Dermis microvascular lymphatic vessel endothelial cell (primary cell): ENCODE measurements around the gene MACROD1. TPM values are rescaled to one million over a fixed set of nuclear protein-coding genes. Genes with fewer than 3 reads are reported as not detected.

Experiments
- DNase-seq, 2 donors: peaks; one replicate each; pipeline versions ENCODE4 v3.0.0 to v3.0.0-alpha.2; 2010; ENCODE audit warnings: low read depth in 2 of 2
- total RNA-seq: library from RNA; depleted of rRNA; stranded (reverse); fragments of >200 nt; gene quantifications from 2 replicates; pipeline ENCODE4 v1.2.1, GENCODE V29; 2014

MACROD1 gene
- total RNA-seq, 1 donor from 2014 or later, result 23.1 TPM

- DNase-seq, result no peak
These were observed 149.7 kb downstream of the MACROD1 start for GRCh38 chr11:64015935-64016845.

DNA sequence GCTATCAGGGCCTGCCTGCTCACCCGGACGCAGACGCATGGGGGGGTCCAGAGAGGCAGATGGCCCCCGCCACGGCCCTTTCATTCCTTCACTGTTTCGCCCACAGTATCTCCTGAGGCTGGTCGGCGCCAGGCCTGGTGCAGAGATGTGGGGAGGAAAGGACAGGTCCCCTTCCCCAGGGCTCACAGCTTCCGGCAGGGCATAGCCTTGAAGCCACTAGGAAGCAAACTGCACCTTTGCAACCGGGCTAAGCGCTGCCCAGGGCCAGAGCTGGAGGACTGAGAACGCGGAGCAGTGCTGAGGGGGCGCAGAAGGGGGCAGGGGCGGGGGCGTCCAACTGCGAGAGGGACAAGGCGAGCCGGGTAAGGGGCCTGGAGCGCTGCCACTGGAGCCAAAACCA lies 150.4 kb downstream of the MACROD1 start:
- DNase-seq, result no peak

GRCh38 chr11:64014356-64014755 lies 151.6 kb downstream of the MACROD1 start:
- DNase-seq, result no peak

GRCh38 chr11:64013141-64013896 lies 152.6 kb downstream of the MACROD1 start:
- no peak for DNase-seq

DNA sequence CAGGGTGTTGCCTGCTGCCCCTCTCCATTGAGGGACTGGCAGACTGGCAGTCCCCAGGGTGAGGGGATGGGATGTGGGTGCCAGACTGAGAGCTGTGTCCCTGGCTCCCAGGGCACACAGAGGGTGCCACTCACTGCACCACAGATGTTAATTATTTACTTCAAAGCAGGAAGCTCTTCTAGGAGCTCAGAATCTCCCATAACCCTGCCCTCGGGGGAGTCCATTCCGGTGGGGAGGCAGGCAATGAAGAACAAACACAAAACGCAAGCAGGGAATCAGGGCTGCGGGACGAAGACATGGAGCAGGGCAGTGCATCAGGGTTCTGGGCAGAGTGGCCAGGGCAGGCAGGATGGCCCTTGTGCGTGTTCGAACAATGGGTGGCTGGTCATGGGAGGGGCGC lies 154.5 kb downstream of the MACROD1 start:
- DNase-seq, result no peak

GRCh38 chr11:64010783-64011182 lies 155.1 kb downstream of the MACROD1 start:
- DNase-seq, result no peak

DNA sequence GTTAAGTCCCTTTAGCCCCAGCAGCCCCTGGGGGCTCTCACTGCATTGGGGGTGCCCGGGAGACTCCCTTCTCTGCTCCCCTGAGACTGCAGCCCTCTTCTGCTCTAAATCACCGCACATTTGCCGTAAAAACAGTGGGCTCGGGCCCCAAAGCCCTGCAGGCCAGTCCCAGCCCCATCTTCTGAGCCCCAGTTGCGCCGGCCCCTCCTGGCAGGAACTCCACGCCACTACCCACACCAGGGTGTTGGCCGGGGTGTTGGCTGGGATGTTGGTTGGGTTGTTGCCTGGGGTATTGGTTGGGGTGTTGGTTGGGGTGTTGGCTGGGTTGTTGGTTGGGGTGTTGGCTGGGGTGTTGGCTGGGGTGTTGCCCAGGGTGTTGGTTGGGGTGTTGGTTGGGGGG lies 156.2 kb downstream of the MACROD1 start:
- DNase-seq, result no peak

DNA sequence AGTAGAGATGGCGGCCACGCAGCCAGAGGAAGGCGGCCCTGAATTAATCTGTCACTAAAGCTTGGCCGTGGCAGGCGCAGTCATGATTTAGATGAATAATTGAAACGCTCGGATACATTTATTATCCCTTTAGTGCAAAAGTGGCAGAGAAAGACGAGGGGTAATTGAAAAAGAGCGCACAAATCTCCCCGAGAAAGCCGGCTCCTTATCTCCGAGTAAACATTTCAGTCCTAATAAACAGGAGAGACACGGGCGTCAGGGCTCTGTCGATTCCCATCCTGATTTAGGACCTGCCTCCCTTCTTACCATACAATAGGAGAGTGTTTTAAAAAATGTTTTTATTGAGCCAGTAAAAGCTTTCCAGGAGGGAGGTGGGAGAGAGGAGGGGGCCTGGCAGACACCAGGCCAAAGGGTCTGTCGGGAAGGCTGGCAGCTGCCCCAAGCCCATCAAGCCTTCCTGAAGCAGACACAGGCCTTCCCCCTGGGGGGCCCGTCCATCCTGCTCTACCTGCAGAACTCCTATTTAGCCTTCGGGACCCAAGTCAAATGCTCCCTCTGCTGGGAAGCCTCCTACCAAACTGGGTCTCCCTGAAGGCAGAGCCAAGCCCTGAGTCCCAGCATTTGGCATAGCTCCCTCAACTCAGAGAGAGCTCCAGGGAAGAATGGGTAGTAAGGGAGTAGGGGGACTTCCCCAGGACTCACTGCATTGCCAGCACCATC lies 156.8 kb downstream of the MACROD1 start:
- no peak for DNase-seq

DNA sequence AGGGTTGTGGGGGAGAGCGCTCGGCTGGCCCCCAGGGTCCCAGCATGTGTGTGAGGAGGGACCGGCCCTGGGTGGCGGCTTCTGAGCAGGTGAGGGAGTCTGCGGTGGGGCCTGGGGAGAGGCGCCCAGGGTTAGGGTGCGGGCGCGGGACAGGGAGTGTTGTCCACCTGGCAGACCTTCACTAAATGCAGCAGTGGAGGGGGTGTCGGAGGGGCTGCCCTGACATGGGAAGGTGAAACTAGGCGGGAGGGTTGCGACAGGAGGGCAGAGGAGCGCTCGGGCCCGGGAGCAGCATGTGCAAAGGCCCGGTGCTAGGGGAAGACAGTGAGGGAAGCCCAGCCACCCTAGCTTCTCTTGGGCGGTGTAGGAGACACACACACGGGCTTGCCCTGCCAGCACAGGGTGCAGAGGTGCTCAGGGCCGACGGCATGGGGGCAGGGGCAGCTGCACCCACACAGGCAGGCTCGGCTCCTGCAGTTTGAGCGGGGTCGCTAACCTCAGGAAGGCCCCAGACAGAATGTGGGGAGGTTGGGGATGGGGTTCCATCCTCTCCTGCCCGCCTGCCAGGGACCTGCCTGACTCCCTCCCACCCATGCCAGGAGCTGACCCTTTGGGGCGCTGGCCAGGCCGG lies 157.5 kb downstream of the MACROD1 start:
- no peak for DNase-seq

DNA sequence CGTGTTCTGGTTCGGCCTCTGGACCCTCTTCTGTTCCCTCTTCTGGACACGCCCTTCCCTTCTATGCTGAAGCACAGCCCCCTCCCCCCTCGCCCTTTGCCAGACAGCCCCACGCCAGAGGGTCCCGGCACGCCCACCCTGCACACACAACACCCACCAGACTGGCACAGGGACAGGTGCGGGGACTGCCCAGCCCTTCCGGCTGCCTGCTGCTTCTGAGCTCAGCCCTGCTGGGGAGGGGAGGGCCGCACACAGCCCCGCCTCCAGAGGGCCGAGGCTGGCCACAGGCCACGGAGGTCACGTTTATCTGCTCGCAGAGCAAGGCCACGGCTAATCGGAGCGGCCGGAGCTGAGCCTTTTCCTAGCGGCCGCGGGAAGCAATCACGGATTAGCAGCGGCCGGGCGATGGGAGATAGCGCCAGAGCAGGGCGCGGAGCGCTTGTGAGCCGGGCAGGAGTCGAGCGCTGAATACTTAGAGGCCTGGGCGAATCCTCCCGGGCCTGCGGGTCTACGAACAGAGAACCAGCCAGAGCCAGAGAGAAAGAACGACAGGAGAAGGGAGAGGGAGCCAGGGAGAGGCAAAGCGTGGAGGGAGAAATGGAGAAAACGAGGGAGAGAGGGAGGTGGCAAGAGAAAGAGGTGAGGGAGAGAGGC lies 158.2 kb downstream of the MACROD1 start:
- peak; percentile 36 to 59 for DNase-seq

GRCh38 chr11:64007160-64007628 lies 158.7 kb downstream of the MACROD1 start:
- no peak for DNase-seq

DNA sequence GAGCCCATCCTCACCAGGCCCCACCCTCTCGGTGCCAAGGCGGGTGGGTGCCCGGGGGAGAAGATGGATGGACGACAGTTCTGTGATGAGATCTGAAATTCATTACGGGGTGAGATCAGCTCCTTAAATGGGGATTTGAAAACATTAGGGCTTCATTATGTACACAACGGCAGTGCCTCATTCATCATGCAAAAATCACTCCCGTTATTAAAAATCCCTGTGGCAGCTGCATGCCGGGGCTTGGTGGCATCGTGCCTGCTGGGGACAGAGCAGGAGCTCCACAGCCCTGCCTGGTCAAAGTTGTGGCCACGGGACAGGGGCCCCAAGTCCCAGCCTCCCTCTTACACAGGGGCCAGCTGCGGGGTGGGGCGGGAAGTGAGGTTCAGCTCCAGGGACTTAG lies 159.5 kb downstream of the MACROD1 start:
- no peak for DNase-seq

DNA sequence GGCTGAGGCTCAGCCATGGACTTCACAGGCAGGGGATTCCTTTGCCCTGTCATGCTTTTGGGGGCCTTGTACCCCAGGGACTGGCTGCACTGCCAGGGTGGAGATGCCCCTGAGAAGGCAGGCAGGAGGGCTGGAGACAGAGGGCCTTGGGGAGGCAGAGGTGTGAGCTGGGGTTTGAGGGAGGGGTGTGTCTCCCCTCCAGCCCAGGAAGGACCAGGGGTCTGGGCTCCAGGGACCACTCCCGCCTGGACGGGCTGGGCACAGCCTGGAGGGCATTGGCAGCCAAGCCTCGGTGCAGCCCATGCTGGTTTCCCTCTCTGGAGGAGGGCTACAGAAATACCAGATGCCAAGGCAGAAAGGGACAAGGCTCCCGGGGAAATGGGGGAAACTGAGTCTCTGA lies 160.2 kb downstream of the MACROD1 start:
- DNase-seq, result no peak

DNA sequence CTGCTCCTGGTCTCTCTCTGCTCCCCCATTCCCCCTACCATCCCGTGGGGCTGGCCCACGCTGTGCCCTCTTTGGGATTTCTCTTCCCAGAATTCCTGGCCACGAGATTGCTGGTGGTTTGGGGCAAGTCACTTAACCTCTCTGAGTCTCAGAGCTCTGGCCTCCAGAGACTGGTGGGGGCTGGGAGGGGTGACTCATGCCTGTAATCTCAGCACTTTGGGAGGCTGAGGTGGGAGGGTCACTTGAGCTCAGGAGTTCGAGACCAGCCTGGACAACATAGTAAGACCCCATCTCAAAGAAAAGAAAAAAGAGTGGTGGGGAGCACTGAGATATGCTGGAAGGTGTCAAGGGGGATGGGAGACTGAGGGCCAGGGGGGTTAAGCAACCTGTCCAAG lies 161.3 kb downstream of the MACROD1 start:
- DNase-seq, result no peak

DNA sequence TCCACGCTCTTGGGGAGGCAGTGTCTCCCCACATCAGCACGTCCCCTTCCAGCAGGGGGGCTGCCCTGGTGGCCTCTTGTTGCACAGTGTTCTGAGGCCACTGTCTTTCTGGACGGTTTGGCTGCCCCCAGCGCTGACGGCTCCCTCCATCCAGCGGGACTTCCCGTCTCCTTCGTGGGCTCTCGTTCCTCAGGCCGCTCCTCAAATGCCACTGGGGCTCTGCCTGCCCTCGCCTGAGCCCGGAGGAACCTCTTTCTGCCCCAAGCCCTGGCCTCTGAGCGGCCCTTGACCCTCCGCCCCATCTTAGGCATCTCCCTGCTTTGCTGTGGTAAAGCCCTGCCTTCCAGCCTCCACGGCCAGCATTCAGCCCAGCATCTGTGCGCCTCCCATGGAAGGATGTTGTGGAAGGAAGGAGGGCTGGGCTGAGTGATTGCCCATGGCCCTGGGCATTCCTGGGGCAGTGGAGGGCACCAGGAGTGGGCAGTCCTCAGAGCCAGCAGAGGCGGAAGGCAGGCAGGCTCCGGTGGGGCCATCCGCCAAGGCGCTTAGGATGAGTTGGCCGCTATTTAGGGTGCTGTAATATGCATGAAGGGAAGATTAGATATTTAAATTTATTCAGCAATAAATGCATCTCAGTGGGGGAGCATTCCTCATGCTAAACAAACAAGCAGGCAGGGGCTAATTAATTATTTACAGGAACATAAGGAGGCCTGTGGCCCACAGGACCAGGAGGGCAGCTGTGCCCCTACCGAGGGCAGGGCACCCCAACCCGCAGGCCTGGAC lies 161.9 kb downstream of the MACROD1 start:
- no peak for DNase-seq

GRCh38 chr11:64001484-64002420 lies 164.2 kb downstream of the MACROD1 start:
- peak; percentile 31 to 64 for DNase-seq

GRCh38 chr11:64000740-64001483 lies 165.0 kb downstream of the MACROD1 start:
- no peak for DNase-seq

DNA sequence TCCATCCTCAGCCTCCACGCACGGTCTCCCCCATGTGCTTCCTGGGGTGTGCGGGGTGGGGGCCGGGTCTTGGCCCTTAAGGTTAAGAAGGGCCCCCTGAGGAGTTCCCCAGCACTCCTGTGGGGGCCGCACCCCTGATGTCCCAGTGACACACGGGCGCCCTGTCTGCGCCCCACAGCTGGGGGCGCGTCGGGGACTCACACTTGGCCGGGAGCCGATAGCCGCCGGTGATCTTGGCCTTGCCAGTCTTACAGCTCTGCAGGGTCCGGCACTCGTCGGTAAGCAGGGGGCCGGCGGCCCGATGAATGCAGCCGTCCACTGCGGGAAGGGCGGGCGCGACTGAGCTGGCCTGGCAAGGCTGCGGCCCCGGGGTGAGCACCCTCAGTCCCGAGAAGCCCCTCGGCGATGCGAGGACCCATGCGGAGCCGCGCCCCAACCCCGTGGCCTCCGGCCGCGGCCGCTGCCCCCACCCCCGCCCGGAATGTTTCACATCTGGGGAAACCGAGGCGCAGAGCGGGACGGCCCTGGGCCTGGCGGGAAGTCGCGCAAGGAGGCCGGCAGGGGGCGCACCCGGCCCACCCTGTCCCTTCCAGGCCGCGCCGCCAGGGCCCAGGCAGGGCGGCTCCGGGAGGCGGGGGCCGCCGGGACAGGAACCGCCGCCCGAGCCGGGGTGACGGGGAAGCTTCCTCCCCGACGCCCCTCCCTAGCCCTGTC lies 165.7 kb downstream of the MACROD1 start:
- DNase-seq, result peak; percentile 26 to 80
